T follicular helper cell (primary cell): ENCODE data around the gene MMP20.
"Not testable (repeated sequence)": the region's sequence is repeated elsewhere in the genome, so short reads cannot be mapped to it uniquely, and the experiment has no call there.

Experiments
- DNase-seq: peaks from one replicate; pipeline ENCODE4 v3.0.0-alpha.2; 2020; ENCODE audit warnings: low read depth
- total RNA-seq, 2 experiments: gene quantifications; one replicate each; lab custom pipeline; 2026; lab: John Stamatoyannopoulos, UW

The MMP20 gene, protein sequence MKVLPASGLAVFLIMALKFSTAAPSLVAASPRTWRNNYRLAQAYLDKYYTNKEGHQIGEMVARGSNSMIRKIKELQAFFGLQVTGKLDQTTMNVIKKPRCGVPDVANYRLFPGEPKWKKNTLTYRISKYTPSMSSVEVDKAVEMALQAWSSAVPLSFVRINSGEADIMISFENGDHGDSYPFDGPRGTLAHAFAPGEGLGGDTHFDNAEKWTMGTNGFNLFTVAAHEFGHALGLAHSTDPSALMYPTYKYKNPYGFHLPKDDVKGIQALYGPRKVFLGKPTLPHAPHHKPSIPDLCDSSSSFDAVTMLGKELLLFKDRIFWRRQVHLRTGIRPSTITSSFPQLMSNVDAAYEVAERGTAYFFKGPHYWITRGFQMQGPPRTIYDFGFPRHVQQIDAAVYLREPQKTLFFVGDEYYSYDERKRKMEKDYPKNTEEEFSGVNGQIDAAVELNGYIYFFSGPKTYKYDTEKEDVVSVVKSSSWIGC
- 0 reads per million in 2 experiments for total RNA-seq

DNA sequence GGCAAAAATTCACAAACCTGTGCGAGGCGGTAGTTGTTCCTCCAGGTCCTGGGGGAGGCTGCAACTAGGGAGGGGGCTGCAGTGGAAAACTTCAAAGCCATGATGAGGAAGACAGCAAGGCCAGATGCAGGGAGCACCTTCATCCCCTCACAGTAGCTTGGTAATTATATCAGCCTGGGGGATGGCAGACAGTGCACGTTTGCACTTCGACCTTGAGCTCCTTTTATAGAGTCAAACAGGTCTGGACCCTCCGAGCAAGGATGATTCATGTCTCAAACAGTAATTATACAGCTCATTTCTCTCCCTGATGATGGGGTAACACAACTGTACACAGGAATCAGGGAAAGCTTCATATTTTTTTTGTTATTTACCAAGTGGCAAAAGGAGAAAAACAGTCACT, at the start of gene MMP20:
MMP20 (minus strand) TSS at position 156 of the 400 bp plus-strand sequence; CDS start at position 143, 13 bp downstream.
- DNase-seq, result no peak

DNA sequence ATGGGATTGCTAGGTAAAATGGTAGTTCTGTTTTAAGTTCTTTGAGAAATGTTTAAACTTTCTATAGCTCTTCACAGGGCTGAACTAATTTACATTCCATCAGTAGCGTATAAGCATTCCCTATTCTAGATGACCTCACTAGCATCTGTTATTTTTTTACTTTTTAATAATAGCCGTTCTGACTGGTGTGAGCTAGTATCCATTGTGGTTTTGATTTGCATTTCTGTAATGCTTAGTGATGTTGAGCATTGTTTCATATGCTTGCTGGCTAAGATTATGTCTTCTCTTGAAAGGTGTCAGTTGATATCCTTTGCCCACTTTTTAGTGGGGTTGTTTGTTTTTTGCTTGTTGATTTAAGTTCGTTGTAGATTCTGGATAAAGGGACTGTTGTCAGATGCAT, 44.5 kb upstream of the MMP20 start:
- DNase-seq, result no peak

DNA sequence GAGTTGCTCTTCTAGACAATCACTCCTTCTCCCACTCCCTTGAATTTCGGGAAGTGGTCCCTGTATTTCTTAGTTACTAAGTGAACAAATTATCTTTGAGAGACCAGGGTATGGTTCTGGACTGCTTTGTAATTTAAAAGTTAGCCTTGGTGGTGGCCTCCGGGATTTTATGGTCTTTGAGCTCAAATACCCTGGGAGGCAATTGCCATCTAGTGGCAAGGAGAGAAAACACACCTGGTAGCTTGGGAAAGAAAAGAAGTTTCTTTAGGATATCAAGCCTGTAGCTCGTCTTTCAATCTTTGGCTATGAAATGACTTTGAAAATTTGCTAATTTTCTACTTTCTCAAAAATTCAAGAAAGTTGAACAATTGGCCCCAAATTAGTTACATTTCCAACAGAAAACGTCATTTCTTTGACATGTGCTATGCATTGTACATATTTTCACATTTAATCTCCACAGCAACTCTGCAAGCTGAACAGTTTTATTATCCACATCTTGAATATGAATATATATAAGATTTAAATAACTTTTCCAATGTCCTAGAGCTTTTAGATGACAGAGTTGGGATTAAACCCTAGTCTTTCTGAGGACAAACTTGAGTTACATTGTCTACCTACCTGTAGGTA, 41.3 kb upstream of the MMP20 start:
- DNase-seq, result peak; percentile 3

DNA sequence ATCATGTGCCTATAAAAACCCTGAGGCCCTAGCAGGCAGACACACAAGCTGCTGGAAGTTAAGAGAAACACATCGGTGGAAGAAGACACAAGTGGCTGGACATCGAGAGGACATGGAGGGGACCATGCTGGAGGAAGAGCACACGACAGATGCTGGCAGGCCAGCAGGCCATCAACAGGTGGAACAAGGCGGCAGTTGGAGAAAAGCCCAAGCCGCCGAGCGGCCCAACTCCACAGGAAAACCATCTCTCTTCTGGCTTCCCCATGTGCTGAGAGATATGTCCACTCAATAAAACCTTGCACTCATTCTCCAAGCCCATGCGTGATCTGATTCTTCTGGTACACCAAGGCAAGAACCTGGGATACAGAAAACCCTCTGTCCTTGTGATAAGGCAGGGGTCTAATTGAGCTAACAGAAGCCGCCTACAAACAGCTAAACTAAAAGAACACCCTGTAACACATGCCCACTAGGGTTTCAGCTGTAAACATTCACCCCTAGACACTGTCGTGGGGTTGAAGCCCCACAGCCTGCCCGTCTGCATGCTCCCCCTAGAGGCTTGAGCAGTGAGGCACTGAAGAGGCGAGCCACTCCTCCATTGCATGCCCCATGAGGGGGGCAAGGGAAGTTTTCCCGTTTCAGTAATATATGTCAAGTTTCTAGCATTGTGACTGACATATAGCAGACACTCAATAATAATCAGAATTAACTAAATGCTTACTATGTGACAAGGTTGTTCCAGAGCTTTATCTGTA, 39.0 kb upstream of the MMP20 start:
- DNase-seq, result no peak

DNA sequence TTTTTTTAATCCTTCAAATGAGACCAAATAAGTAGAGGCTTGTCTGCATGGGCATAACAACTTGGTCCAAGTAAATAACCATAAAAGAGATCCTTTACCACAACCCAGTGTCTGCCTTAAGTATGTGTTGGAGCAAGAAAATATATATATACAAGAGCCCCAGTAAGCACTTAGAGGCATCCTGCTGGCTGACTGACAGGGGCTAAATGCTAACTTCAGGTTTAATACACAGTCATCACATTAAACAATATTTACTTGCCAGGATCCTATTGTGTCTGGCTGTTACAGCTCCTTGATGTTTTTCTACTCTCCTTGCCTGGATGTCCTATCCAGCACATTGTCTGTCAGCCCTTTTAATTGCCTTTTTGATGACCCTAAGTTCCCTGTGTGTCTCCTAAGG, 37.5 kb upstream of the MMP20 start:
- no peak for DNase-seq

DNA sequence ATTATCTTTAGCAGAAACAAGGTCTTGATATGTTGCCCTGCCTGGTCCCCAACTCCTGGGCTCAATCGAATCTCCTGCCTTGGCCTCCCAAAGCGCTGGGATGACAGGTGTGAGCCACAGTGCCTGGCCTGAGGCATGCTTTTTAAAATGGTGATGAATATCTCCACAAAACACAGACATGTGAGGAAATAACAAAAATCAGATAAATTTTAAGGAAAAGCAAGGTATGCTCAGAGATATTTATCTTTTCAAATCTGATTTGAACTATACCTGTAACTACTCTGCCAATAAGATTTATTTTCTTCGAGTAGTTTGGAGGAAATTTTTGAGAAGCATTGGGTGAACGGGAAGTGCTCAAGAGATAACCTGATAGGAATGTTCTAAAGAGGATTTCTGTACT, 35.9 kb upstream of the MMP20 start:
- no peak for DNase-seq

DNA sequence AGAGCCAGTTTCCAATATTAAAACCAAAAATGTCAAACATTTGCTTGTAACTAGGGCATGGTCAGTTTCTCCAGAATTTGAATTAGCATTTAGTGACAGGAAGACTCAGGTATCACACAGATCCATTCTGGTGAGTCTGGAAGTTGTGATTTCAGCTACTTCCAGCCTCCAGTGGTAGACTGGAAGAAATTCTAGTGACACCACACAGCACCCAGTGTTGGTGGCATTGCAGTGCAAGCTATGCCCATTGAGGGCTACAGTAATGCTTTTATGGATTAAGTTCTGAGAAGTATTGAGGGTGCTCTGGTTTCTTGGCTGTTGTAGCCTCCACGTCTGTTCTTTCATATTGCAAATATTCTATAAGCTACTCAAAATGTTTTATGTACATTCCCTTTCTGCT, 31.4 kb upstream of the MMP20 start:
- no peak for DNase-seq

DNA sequence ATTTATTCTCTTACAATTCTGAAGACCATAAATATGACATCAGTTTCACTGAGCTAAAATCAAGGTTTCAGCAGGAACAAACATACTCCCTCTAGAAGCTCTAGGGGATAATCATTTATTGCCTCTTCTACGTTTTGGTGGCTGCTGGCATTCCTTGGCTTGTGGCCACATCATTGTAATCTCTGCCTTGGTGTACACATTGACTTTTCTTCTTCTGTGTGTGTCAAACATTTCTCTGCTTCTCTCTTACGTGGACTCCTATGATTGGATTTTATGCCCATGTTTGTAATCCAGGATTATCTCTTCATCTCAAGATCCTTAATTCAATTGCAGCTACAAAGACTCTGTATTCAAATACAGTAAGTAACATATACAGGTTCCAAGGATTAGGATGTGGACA, 30.4 kb upstream of the MMP20 start:
- DNase-seq, result no peak

DNA sequence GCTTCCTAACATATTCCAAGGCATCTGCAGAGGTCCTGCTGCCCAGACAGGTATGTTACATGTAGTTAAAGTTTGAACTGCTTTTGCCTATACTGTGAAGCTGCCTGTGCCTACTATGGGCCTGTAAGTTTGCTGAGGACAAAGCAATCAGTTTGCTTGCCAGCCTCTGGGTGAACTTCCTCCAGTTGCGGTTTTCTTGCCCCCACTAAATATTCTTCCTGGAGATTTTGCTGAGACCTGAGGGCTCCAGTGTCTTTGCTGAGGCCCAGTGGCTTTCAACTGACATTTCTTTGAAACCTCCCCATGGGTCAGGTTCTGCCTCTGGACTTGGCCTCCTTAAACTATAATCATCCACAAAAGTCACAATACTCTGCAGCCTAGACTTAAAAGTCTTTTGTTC, 29.6 kb upstream of the MMP20 start:
- no peak for DNase-seq

DNA sequence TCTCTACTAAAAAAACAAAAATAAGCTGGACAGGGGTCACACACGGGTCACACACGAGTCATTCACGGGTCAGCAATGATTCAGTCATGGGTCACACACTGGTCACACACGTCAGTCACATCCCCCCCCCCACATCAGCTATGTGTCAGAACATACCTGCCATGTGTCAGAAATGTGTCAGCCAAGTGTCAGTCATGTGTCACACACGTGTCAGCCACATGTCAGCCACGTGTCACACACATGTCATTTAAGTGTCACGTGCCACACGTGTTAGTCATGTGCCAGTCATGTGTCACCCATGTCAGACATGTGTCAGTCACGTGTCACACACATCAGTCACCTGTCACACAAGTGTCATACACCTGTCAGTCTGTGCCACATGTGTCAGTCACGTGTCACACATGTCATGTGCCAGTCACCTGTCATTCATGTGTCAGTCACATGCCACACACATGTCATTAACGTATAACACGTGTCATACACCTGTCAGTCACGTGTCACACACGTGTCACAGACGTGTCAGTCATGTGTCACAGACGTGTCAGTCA, 28.7 kb upstream of the MMP20 start:
- DNase-seq, result no peak

DNA sequence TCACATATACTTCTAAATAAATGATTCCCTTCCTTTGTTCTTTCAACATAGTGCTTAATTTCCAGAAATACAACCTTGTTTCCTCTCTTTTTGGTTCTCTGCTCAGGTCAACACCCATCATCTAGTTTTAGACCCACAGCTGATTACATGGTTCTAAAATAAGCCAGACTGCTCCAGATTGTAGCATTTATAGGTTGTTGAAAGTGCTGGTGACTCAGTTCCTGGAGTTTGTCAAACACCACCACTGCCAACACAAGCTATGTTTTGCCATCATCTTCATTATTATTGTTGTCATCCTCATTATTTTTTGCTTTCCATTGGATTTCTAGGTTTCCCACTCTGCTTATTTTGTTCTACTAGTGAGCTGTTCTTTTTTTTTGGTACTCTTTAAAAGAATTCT, 22.3 kb upstream of the MMP20 start:
- no peak for DNase-seq

DNA sequence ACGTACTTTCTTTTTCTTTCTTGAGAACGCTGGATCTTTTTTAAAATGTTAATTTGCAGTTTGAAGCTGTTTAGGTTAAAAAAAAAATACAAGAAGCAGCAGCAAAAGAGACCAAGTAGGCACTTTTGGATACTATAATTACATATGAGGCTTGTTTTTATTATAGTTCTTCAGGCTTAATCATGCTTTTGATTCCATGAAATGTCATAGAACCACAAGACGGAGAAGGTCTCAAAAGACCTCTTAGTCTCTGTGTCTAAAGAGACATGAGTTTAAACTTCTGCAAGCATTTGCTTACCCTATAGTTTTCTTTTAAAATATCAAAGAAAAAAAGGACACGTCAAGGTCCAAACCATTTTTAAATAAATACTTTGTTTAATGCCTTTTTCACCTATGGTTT, 18.8 kb upstream of the MMP20 start:
- no peak for DNase-seq

DNA sequence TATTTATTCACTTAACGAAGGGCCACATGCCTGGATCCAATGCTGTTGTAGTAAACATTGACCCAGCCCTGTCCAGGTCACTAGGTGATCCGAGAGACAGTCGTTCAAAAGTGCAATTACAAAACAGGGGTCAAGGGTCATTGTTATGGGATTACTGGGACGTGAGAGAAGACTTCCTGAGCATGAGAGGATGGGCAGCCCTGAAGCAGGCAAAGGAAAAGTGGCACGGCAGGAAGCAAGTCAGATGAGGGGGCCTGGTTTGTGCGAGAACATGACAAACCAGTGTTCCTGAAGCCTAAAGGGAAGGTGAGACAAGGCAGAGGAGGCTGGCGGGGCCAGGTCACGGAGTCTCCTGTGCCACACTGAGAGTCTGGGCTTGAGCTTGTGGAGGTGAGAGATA, 15.8 kb upstream of the MMP20 start:
- no peak for DNase-seq

DNA sequence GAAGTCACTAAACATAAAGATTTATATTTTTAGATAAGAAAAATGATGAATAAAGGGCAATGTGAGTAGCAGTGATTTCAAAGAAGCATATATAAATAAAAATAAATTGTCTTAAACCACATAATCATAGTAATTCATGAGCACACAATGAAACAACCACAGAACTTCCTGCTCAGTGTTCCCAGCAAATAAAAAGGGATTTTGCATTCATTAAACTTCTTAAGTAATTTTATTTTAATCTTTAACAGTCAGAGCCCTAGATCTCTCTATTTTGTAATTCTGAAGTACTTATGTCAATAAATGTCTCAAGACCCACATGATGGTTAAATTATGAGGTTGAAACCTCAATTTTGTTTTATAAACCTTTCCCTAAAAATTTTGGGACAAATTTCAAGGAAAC, 14.5 kb upstream of the MMP20 start:
- no peak for DNase-seq

DNA sequence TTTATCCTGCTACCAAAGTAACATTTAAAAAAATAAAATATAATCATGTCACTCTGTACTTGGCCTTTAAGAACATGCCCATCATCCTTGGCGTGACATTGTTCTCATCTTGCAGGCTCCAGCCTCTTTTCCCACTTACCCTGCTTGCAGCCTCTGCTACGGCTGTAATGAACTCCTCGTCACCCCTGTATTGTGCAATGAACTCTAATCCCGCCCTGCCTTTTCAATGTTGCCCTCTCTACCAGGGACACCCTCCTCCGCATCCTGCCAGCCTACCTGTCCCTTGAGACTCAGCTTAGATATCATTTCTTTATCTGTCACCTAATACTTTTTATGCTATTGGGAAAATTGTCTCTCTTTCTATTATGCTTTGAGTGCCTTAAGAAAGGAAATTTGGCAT, 12.6 kb upstream of the MMP20 start:
- DNase-seq, result no peak

DNA sequence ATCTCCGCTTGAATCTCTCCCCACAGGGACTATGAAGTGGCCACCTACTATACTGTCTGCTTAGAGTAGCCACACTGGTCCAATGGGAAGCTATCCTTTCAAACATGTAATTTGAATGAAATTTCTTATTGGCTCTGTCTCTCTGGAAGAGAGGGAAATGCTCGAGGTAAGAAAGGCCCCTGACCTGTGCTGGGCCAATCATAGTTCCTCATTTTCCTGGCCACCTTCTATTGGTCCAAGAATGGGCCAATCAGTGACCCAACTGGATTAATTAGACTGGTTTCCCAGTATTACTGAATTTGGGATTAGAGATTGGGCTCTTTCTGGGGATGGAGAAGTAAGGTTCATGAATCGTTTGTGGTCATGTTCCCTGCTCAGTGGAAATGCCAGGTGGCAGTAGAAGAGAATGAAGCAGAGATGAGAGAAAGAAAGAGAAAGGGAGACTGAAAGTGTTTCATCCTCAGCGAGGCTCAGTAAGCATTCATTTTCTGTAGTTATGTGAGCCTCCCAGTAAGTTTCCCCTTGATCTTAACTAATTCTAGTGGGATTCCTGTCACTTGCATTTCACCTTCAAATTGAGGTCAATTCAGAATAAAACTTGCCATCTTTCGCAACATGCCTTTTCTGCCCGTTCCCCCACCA, 8.4 kb upstream of the MMP20 start:
- no peak for DNase-seq

DNA sequence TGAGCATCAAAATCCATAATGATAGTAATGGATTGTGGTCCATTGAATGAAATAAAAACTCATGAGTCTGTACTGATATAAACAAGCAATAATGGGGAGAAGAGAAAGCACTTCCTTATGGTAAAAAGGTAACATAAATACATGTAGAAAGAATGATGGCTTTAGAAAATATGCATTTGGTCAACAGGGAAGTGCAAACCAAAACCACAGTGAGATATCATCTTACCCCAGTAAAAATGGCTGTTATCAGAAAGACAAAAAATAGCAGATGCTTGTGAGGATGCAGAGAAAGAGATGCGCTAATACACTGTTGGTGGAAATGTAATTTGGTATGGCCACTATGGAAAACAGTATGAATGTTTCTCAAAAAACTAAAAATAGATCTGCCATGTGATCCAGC, 6.9 kb upstream of the MMP20 start:
- no peak for DNase-seq

DNA sequence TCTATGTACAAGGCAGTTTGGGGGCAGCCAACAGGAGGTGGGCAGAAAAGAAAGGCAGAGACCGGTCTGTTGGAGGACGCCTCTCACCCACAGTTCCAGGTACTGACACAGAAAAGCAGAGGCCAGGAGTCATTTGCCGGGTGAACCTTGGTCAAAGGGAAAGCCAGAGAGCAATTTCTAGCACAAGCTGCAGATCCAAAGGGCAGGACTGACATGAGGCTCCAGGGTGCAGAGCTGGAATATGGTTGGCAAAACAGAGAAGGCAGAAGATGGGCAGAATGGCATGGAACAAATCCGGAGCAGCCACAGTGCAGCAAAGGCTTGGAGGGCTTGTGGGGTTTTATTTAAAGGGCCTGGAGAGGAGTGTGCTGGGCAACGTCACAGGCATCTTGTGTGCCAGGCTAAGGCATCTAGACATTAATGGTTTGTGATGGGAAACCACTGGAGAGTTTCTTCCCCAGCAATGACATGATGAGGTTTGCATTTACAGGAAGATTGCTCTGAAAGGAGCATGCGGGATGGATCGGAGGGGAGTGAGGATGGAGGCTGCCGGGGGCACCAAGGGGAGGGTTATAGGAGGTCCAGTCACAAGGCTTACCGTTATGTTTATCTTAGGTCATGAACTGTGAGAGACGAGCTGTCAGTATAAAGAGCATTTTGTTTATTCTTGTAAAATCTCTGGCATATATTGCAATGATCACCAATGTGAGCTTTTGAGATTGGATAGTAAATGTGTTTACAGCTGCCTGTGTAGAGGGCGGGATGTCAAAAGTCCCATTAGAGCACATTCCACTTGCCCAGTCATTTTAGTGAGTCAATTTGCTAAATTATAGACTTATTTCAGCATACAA, 5.7 kb upstream of the MMP20 start:
- no peak for DNase-seq

DNA sequence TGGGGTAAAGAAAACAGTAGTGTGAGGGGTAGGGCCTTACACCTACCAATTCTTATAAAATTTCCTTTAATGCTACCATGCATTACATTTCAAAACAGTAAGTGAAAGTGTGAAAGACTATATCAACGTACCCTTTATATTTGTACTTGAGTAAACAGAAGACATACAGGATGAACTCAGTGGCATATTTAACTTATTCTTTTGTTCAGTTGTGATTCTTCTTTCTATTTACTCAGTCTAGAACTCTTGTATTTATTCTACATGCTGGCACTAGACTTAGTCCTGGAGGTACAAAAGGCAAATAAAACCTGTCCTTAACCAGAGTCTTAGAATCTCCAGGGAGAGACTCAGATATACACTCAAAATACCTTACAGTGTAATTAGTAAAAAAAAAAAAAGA, 4.8 kb upstream of the MMP20 start:
- not testable (repeated sequence) for DNase-seq

DNA sequence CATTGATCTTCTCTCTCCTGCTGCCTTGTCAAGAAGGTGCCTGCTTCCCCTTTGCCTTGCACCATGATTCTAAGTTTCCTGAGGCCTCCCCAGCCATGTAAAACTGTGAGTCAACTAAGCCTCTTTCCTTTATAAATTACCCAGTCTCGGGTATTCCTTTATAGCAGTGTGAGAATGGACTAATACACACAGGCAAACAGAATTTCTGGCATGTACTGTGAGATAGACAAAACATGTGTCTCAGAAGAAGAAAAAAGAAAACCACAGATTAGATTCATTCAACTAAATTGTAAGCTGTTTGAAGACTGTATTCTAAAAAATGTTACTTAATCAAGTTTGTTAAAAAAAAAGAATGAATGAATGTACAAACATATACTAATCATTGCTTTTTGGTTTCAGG, 1.5 kb upstream of the MMP20 start:
- DNase-seq, result no peak

DNA sequence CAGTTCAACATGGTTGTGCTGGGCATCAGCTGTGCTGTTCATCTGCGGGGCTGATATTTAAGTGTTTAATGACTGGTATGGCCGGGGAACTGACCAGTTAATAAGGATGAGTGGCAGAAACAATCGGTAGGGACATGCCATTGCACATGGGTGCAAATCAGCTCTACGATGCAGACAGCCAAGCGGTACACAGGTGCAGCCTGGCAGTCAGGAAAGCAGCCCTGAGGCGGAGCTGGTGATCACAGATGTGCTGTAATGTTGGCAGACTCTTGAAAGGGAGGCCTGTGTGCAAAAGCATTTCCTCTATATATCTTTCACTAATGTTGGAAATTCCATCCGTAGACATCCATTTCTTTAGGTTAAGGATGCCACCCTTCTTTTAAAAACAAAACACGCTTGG, 1.1 kb downstream of the MMP20 start:
- no peak for DNase-seq
